HepG2 (cell line): ENCODE measurements around the gene HDHD3. TPM values are rescaled to one million over a fixed set of nuclear protein-coding genes. Genes with fewer than 3 reads are reported as not detected.

Source experiments
- BATF2 ChIP-seq: sonication (generic); formaldehyde crosslinking; IDR thresholded peaks from 2 replicates; pipeline ENCODE4 v1.8.0; 2022; ENCODE audit warnings: mild to moderate bottlenecking, missing genetic modification reagents, moderate library complexity
- CENPX ChIP-seq: sonication (generic); formaldehyde crosslinking; IDR thresholded peaks from 2 replicates; pipeline ENCODE4 v1.9.0; 2021; ENCODE audit warnings: mild to moderate bottlenecking, missing genetic modification reagents, moderate library complexity
- GMEB1 ChIP-seq: sonication (generic); formaldehyde crosslinking; IDR thresholded peaks from 2 replicates; pipeline ENCODE4 v1.5.1; 2020; ENCODE audit warnings: missing genetic modification reagents, mild to moderate bottlenecking, borderline replicate concordance
- NFYC ChIP-seq: IDR thresholded peaks from 2 replicates; pipeline ENCODE4 v1.6.1; 2016; ENCODE audit warnings: missing genetic modification reagents, missing compliant biosample characterization
- NKX3-1 ChIP-seq: sonication (generic); formaldehyde crosslinking; IDR thresholded peaks from 2 replicates; pipeline ENCODE4 v1.5.0; 2020; ENCODE audit warnings: missing genetic modification reagents
- NRL ChIP-seq: sonication (generic); formaldehyde crosslinking; IDR thresholded peaks from 2 replicates; pipeline ENCODE4 v1.5.0; 2020; ENCODE audit warnings: missing genetic modification reagents, mild to moderate bottlenecking, moderate library complexity, borderline replicate concordance
- RFX3 ChIP-seq: IDR thresholded peaks from 2 replicates; pipeline ENCODE4 v1.6.1; 2016; ENCODE audit warnings: missing biosample characterization, missing genetic modification reagents
- SIX1 ChIP-seq: sonication (generic); formaldehyde crosslinking; IDR thresholded peaks from 2 replicates; pipeline ENCODE4 v1.4.0; 2020; ENCODE audit warnings: missing genetic modification reagents, borderline replicate concordance
- TEF ChIP-seq: sonication (generic); formaldehyde crosslinking; IDR thresholded peaks from 2 replicates; pipeline ENCODE4 v1.5.0; 2020; ENCODE audit warnings: missing genetic modification reagents
- YEATS2 ChIP-seq: sonication (generic); formaldehyde crosslinking; IDR thresholded peaks from 2 replicates; pipeline ENCODE4 v1.4.0; 2020; ENCODE audit warnings: missing genetic modification reagents, borderline replicate concordance
- ZBTB42 ChIP-seq: sonication (generic); formaldehyde crosslinking; IDR thresholded peaks from 2 replicates; pipeline ENCODE4 v1.5.0; 2020; ENCODE audit warnings: mild to moderate bottlenecking, missing genetic modification reagents
- ZBTB8A ChIP-seq: sonication (generic); formaldehyde crosslinking; IDR thresholded peaks from 2 replicates; pipeline ENCODE4 v1.4.0; 2020; ENCODE audit warnings: mild to moderate bottlenecking, low read depth, missing genetic modification reagents, borderline replicate concordance
- ZNF30 ChIP-seq: sonication (generic); formaldehyde crosslinking; IDR thresholded peaks from 2 replicates; pipeline ENCODE4 v1.5.0; 2020; ENCODE audit warnings: mild to moderate bottlenecking, missing genetic modification reagents
- ZNF33B ChIP-seq: sonication (generic); formaldehyde crosslinking; IDR thresholded peaks from 2 replicates; pipeline ENCODE4 v1.5.1; 2020; ENCODE audit warnings: mild to moderate bottlenecking, missing genetic modification reagents
- ZNF460 ChIP-seq: sonication (generic); formaldehyde crosslinking; IDR thresholded peaks from 2 replicates; pipeline ENCODE4 v1.5.1; 2020; ENCODE audit warnings: missing genetic modification reagents, mild to moderate bottlenecking, borderline replicate concordance
- ZNF547 ChIP-seq: sonication (generic); formaldehyde crosslinking; IDR thresholded peaks from 2 replicates; pipeline ENCODE4 v1.5.1; 2020; ENCODE audit warnings: mild to moderate bottlenecking, missing genetic modification reagents
- ZNF747 ChIP-seq: sonication (generic); formaldehyde crosslinking; IDR thresholded peaks from 2 replicates; pipeline ENCODE4 v1.8.1; 2023; ENCODE audit warnings: missing genetic modification reagents, mild to moderate bottlenecking, borderline replicate concordance
- polyA plus RNA-seq, 8 experiments: library from polyadenylated mRNA; depleted of rRNA in 3 of 8; stranded (reverse) in 7 of 8; unstranded in 1 of 8; fragments of >200 nt; fragmentation: Illumina TruSeq in 4 of 8; extraction: Trizol in 4 of 8; gene quantifications; 2 replicates each; pipeline versions ENCODE4 v1.2.1 to v1.2.3, GENCODE V29; 2011 to 2016; ENCODE audit warnings: low read depth in 4 of 8, missing spikeins in 1 of 8, mixed read lengths in 1 of 8; ENCODE audit not compliant: insufficient read depth in 1 of 8
- total RNA-seq, 5 experiments: library from RNA; depleted of rRNA; stranded (reverse); fragments of >200 nt; fragmentation: Illumina TruSeq; extraction: Trizol; gene quantifications; 2 replicates each; pipeline ENCODE4 v1.2.3, GENCODE V29; 2016; ENCODE audit warnings: low read depth in 1 of 5
- TF ChIP-seq, protein P1 (sequence below): sonication (generic); formaldehyde crosslinking; IDR thresholded peaks from 2 replicates; pipeline ENCODE4 v1.4.0; 2020; ENCODE audit warnings: missing genetic modification reagents
- TF ChIP-seq, protein P2 (sequence below): sonication (generic); formaldehyde crosslinking; IDR thresholded peaks from 2 replicates; pipeline ENCODE4 v1.8.1; 2023; ENCODE audit warnings: missing genetic modification reagents, mild to moderate bottlenecking, borderline replicate concordance

HDHD3 gene
- total and polyA plus RNA-seq, 2 of the 13 experiments (the other 11 are each of a cell fraction or from before 2014, with no cell fraction given) = 23.1 to 38.5 TPM

- TF ChIP-seq ZNF30 (CRISPR knock-in tag) (0 out of 2 replicates have a peak, but pooled peaks have one; percentile 40), BATF2 (peak; percentile 90), CENPX (no peak), ZBTB42 (CRISPR knock-in tag) (no peak), ZBTB8A (no peak), NRL (CRISPR knock-in tag) (peak; percentile 86; the same call in 1 of the 2 replicates), YEATS2 (CRISPR knock-in tag) (peak; percentile 99), ZNF33B (CRISPR knock-in tag) (peak; percentile 70; the same call in 1 of the 2 replicates), NFYC (CRISPR knock-in tag) (peak; percentile 29), ZNF547 (peak; percentile 96), ZNF747 (CRISPR knock-in tag) (peak; percentile 68; the same call in 1 of the 2 replicates), ZNF460 (CRISPR knock-in tag) (no peak), SIX1 (CRISPR knock-in tag) (peak; percentile 54; the same call in 1 of the 2 replicates), NKX3-1 (CRISPR knock-in tag) (peak; percentile 74), GMEB1 (CRISPR knock-in tag) (peak; percentile 95), TEF (CRISPR knock-in tag) (peak; percentile 78), RFX3 (peak; percentile 57; the same call in 1 of the 2 replicates)
- TF ChIP-seq, protein P1, sequence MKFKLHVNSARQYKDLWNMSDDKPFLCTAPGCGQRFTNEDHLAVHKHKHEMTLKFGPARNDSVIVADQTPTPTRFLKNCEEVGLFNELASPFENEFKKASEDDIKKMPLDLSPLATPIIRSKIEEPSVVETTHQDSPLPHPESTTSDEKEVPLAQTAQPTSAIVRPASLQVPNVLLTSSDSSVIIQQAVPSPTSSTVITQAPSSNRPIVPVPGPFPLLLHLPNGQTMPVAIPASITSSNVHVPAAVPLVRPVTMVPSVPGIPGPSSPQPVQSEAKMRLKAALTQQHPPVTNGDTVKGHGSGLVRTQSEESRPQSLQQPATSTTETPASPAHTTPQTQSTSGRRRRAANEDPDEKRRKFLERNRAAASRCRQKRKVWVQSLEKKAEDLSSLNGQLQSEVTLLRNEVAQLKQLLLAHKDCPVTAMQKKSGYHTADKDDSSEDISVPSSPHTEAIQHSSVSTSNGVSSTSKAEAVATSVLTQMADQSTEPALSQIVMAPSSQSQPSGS (CRISPR knock-in tag) = peak; percentile 81
- TF ChIP-seq, protein P2, sequence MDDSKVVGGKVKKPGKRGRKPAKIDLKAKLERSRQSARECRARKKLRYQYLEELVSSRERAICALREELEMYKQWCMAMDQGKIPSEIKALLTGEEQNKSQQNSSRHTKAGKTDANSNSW (CRISPR knock-in tag) = no peak
Observed at GRCh38 chr9:113410207-113410864, 33.5 kb upstream of the HDHD3 start, which contains the start of the genes C9orf43 and POLE3 (continued).
